ENCODE data around the gene KRT7. TPM values are rescaled to one million over a fixed set of nuclear protein-coding genes. Genes with fewer than 3 reads are reported as not detected.

KRT7 gene
- total RNA-seq, 1 experiment from 2014 or later, result 10.0 TPM

DNA sequence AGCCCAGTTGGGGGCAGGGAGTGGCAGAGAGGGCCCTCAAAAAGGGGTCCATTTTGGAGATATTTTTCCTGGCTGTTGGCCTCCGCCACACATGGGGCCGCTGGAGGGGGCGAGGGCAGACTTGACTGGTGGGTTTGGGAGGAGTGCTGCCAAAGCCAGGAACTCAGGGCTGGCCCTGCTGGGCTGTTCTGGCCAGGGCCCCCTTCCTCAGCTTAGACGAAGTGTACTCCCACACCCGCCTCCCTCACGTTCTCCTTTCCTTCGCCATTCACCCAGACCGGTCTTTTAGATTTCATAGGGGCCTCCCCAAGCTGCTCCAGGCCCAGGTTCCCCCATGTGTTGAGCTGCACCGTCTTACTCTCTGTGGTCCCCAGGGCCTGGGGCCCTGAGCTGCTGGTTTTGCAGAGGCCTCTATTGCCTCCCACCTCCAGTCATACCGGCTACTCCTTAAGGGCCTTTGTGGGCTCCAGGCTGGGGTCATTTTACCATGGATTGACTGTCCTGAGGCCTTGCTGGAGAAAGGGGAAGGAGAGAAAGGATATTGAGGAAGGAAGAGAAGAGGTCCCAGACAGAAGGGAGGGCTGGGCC lies 1.3 kb downstream of the KRT7 start:
- Histone ChIP-seq H3K56ac (ENCODE audit: insufficient read length, low read depth, low read length) (no peak overlapping the region), H2BK12ac (ENCODE audit: insufficient read length, low read depth, low read length) (no peak overlapping the region), H3K79me1 (ENCODE audit: insufficient read depth, low read depth, low read length, poor library complexity, severe bottlenecking) (no peaks in the 10 kb centered on the region), H4K8ac (replicated peaks; ENCODE audit: insufficient read length, low read depth, low read length) (no peak overlapping the region), H2AFZ (ENCODE audit: low read length) (no peak overlapping the region), H3K4me1 (ENCODE audit: insufficient read depth, low read length) (peaks cover 12% of the 10 kb centered on the region), H3K23ac (ENCODE audit: insufficient read length, low read depth, low read length) (no peak overlapping the region), H3K18ac (ENCODE audit: insufficient read length, low read depth, low read length) (no peak overlapping the region), H3K9ac (ENCODE audit: extremely low read depth, insufficient read length, low read length) (no peak overlapping the region), H3K4ac (ENCODE audit: low read depth, low read length) (no peak overlapping the region), H4K20me1 (ENCODE audit: control insufficient read depth, insufficient read depth, insufficient read length) (no peaks in the 10 kb centered on the region), H3K27me3 (ENCODE audit: insufficient read depth, low read length) (peaks cover 8% of the 10 kb centered on the region), H2BK15ac (ENCODE audit: low read depth, low read length) (no peak overlapping the region), H3K4me2 (ENCODE audit: insufficient read depth, insufficient read length, low read length) (no peak overlapping the region), H3K23me2 (ENCODE audit: insufficient read length, low read depth, low read length, poor library complexity, severe bottlenecking) (peaks cover 12% of the 10 kb centered on the region), H4K5ac (ENCODE audit: insufficient read length, low read depth, low read length) (no peak overlapping the region), H3K9me3 (ENCODE audit: control insufficient read depth, low read depth, low read length) (no peaks in the 10 kb centered on the region), H3T11ph (ENCODE audit: low read length) (no peak overlapping the region), H2BK120ac (ENCODE audit: low read depth, low read length, poor library complexity, severe bottlenecking) (no peak overlapping the region), H2BK20ac (ENCODE audit: low read depth, low read length, poor library complexity, severe bottlenecking) (no peak overlapping the region), H4K91ac (ENCODE audit: insufficient read length, low read depth, low read length) (no peak overlapping the region), H3K79me2 (ENCODE audit: insufficient read depth, low read length) (no peaks in the 10 kb centered on the region), H3K27ac (ENCODE audit: insufficient read length, low read depth, low read length) (no peak overlapping the region), H2AK5ac (ENCODE audit: insufficient read length, low read length) (no peak overlapping the region), H2BK5ac (ENCODE audit: insufficient read length, low read length) (no peak overlapping the region), H3K14ac (ENCODE audit: insufficient read depth, low read length) (no peak overlapping the region)
- Mint-ChIP-seq H3K9me3 (no peaks in the 10 kb centered on the region; a peak in 1 of 5 replicates), H3K4me3 (peak overlapping the region; percentile 21 to 36; a peak in 2 of 5 replicates), H3K4me1 (peaks cover 66 to 78% of the 10 kb centered on the region in 2 experiments), H3K36me3 (ENCODE audit: insufficient read depth in 1 of 3, low read depth in 3 of 3) (peaks cover 2 to 23% (median 3%) of the 10 kb centered on the region in 3 experiments; a peak in 5 of 7 replicates), H3K27ac (peak overlapping the region in 1 of 3 experiments; percentile 88; a peak in 2 of 7 replicates), H3K27me3 (ENCODE audit: low read depth) (peaks cover 77% of the 10 kb centered on the region)
- TF ChIP-seq, protein P1, sequence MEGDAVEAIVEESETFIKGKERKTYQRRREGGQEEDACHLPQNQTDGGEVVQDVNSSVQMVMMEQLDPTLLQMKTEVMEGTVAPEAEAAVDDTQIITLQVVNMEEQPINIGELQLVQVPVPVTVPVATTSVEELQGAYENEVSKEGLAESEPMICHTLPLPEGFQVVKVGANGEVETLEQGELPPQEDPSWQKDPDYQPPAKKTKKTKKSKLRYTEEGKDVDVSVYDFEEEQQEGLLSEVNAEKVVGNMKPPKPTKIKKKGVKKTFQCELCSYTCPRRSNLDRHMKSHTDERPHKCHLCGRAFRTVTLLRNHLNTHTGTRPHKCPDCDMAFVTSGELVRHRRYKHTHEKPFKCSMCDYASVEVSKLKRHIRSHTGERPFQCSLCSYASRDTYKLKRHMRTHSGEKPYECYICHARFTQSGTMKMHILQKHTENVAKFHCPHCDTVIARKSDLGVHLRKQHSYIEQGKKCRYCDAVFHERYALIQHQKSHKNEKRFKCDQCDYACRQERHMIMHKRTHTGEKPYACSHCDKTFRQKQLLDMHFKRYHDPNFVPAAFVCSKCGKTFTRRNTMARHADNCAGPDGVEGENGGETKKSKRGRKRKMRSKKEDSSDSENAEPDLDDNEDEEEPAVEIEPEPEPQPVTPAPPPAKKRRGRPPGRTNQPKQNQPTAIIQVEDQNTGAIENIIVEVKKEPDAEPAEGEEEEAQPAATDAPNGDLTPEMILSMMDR (conservative IDR thresholded peaks at IDR 0.05), result no peak
- no peak for DNase-seq
- no CpG with 5 or more reads among the region's 10 CpGs for WGBS (ENCODE audit: extremely low coverage, insufficient read length, low lambda C conversion rate)
